GM21528 (cell line): ENCODE measurements around the gene SLC25A1.
"Not testable (repeated sequence)": the region's sequence is repeated elsewhere in the genome, so short reads cannot be mapped to it uniquely, and the experiment has no call there.

Source experiments
- ATAC-seq: cut with Tn5 transposase; IDR thresholded peaks from one replicate; pipeline ENCODE4 v1.9.1; 2021; ENCODE audit warnings: mild to moderate bottlenecking, moderate library complexity; ENCODE audit not compliant: unreplicated experiment, low FRiP score

The SLC25A1 gene

GRCh38 chr22:19169002-19169946, 9.3 kb downstream of the SLC25A1 start:
- no peak for ATAC-seq

GRCh38 chr22:19168088-19168890, 10.2 kb downstream of the SLC25A1 start:
- ATAC-seq, result no peak

GRCh38 chr22:19167106-19167869, 11.2 kb downstream of the SLC25A1 start:
- ATAC-seq, result no peak

- no peak for ATAC-seq
Observed at GRCh38 chr22:19166421-19166820, 12.1 kb downstream of the SLC25A1 start.

- ATAC-seq, result no peak
Observed at GRCh38 chr22:19164425-19164824, 14.1 kb downstream of the SLC25A1 start.

- ATAC-seq, result not testable (repeated sequence)
Observed at GRCh38 chr22:19158649-19159048, 19.9 kb downstream of the SLC25A1 start.

GRCh38 chr22:19156109-19156508, 22.4 kb downstream of the SLC25A1 start:
- ATAC-seq, result not testable (repeated sequence)

GRCh38 chr22:19152942-19153883, 25.3 kb downstream of the SLC25A1 start:
- no peak for ATAC-seq

GRCh38 chr22:19151329-19152191, 27.0 kb downstream of the SLC25A1 start:
- no peak for ATAC-seq

GRCh38 chr22:19150482-19151328, 27.8 kb downstream of the SLC25A1 start:
- no peak for ATAC-seq

GRCh38 chr22:19149991-19150390, 28.5 kb downstream of the SLC25A1 start, which contains the start of gene GSC2:
Gene GSC2, minus strand, starts transcription at chr22:19150292. Its CDS starts 9 bp downstream, at chr22:19150283.
- no peak for ATAC-seq

- ATAC-seq, result no peak
Observed at GRCh38 chr22:19149047-19149883, 29.3 kb downstream of the SLC25A1 start.

- ATAC-seq, result no peak
Observed at GRCh38 chr22:19148417-19149046, 30.0 kb downstream of the SLC25A1 start.

GRCh38 chr22:19147195-19147780, 31.2 kb downstream of the SLC25A1 start:
- ATAC-seq, result no peak

GRCh38 chr22:19146215-19146968, 32.1 kb downstream of the SLC25A1 start:
- ATAC-seq, result no peak
